ENCODE data around the gene SIRT2.
"Not testable (repeated sequence)": the region's sequence is repeated elsewhere in the genome, so short reads cannot be mapped to it uniquely, and the experiment has no call there.

DNA sequence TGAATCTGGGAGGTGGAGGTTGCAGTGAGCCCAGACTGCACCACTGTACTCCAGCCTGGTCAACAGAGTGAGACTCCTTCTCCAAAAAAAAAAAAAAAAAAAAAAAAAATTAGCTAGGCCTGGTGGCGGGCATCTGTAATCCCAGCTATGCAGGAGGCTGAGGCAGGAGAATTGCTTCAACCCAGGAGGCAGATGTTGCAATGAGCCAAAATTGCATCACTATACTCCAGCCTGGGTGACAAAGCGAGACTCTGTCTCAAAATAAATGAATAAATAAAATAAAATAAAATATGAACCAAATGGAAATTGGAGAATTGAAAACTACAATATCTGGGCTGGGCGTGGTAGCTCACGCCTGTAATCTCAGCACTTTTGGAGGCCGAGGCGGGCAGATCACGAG lies 70.2 kb downstream of the SIRT2 start:
- TF ChIP-seq, protein P1, sequence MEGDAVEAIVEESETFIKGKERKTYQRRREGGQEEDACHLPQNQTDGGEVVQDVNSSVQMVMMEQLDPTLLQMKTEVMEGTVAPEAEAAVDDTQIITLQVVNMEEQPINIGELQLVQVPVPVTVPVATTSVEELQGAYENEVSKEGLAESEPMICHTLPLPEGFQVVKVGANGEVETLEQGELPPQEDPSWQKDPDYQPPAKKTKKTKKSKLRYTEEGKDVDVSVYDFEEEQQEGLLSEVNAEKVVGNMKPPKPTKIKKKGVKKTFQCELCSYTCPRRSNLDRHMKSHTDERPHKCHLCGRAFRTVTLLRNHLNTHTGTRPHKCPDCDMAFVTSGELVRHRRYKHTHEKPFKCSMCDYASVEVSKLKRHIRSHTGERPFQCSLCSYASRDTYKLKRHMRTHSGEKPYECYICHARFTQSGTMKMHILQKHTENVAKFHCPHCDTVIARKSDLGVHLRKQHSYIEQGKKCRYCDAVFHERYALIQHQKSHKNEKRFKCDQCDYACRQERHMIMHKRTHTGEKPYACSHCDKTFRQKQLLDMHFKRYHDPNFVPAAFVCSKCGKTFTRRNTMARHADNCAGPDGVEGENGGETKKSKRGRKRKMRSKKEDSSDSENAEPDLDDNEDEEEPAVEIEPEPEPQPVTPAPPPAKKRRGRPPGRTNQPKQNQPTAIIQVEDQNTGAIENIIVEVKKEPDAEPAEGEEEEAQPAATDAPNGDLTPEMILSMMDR (IDR thresholded peaks at IDR 0.05) = peak in 1 of 6 experiments; percentile 12
- not testable (repeated sequence) for TF ChIP-seq POLR2AphosphoS5, POLR2A (IDR thresholded peaks at IDR 0.05)
